Myocyte (in vitro differentiated cells): Measurements from ENCODE around the gene DOCK2. TPM values are rescaled to one million over a fixed set of nuclear protein-coding genes. Genes with fewer than 3 reads are reported as not detected.
"Not testable (repeated sequence)": the region's sequence is repeated elsewhere in the genome, so short reads cannot be mapped to it uniquely, and the experiment has no call there.

ENCODE experiments used
- DNase-seq: peaks from one replicate; pipeline ENCODE4 v3.0.0-alpha.2; 2012; ENCODE audit warnings: low read depth
- total RNA-seq: library from RNA; depleted of rRNA; stranded (reverse); fragments of >200 nt; gene quantifications from 2 replicates; pipeline ENCODE4 v1.2.3, GENCODE V29; 2014

The DOCK2 gene
- total RNA-seq, 1 donor from 2014 or later, result 0.08 TPM

- DNase-seq, result no peak
Observed at GRCh38 chr5:169717288-169717687, 80.2 kb downstream of the DOCK2 start.

GRCh38 chr5:169719360-169720314 is 82.6 kb downstream of the DOCK2 start:
- DNase-seq, result no peak

- no peak for DNase-seq
Observed at GRCh38 chr5:169721771-169722170, 84.7 kb downstream of the DOCK2 start.

GRCh38 chr5:169723103-169723831 is 86.2 kb downstream of the DOCK2 start:
- DNase-seq, result no peak

- DNase-seq, result no peak
Observed at GRCh38 chr5:169724303-169725087, 87.4 kb downstream of the DOCK2 start.

DNA sequence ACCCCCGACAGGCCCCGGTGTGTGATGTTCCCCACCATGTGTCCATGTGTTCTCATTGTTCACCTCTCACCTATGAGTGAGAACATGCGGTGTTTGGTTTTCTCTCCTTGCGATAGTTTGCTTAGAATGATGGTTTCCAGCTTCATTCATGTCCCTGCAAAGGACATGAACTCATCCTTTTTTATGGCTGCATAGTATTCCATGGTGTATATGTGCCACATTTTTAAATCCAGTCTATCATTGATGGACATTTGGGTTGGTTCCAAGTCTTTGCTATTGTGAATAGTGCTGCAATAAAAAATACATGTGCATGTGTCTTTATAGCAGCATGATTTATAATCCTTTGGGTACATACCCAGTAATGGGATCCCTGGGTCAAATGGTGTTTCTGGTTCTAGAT is 88.6 kb downstream of the DOCK2 start:
- DNase-seq, result not testable (repeated sequence)

DNA sequence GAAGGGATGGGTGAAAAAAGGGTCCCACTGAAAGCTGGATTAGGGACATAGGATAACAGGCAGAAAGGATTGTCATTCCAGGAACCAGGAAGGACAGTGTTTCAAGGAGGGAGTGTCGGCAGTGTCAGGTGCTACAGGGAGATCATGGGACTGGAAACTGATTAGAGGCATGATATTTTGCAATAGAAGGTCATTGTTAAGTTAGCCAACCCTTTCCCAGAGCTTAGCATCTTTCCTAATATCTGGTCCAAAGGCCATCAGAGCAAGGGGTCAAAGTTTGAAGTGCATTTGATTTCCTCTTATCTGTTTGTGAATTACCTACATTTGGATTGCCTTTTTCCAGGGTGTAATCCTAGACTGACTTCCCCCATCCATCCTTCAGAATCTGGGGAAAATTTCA is 91.3 kb downstream of the DOCK2 start:
- DNase-seq, result no peak

- no peak for DNase-seq
Observed at GRCh38 chr5:169731221-169731620, 94.1 kb downstream of the DOCK2 start.

DNA sequence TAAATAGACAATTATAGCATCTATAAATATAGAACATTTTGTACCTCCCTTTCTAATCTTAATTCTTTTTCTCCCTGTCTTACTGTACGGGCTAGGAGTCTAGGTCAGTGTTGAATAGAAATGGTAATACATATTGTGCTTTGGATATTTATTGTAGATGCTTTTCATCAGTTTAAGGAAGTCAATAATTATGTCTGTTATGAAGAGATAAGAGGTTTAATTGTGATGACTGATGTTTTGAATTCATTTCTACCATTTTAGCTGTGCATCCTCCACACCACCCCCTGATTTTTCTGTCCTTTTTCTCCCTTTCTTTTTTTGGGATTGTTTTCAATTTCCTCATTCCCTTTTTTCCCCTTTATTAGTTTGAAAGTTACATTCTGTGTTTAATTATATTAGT is 95.8 kb downstream of the DOCK2 start:
- DNase-seq, result no peak

GRCh38 chr5:169735913-169736312 is 98.8 kb downstream of the DOCK2 start:
- DNase-seq, result no peak

DNA sequence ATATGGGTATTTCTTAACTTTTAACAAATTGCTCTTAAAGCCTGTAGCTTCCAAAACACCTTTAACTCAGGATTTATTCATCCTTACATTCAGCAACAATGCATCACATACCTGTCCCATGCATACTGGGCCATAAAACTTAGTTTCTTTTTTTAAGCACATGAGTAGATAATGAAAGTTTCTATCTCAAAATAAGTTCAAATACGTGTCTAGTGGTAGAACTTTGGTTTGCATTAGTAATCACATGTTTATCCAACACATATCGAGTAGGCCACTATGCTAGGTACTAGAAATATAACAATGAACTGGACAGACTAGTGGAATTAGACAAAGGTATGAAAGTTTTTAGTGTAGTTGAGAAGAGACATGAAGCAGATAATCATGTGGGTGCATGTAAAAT is 99.6 kb downstream of the DOCK2 start:
- DNase-seq, result no peak

DNA sequence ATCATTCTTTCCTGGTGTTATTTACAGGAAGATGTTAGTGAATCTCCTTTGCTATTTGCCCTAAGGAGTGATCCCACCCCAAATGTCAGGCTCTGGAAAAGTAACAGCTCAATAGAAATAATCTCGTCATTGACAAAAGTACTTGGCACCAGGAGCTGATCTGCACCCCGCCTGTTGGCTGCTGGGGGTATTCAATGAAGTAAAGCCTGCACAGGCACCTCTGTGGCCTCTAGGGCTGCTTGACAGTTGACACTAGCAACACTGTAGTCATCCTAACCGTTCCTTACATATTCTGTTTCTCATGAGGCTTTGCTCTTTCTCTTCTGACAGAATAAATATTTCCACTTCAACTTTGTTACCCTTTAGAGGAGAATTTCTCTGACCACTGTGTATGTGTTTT is 103.4 kb downstream of the DOCK2 start:
- DNase-seq, result no peak

- peak; percentile 85 for DNase-seq
Observed at GRCh38 chr5:169742771-169743296, 105.8 kb downstream of the DOCK2 start.

- DNase-seq, result no peak
Observed at GRCh38 chr5:169744336-169744735, 107.3 kb downstream of the DOCK2 start.

DNA sequence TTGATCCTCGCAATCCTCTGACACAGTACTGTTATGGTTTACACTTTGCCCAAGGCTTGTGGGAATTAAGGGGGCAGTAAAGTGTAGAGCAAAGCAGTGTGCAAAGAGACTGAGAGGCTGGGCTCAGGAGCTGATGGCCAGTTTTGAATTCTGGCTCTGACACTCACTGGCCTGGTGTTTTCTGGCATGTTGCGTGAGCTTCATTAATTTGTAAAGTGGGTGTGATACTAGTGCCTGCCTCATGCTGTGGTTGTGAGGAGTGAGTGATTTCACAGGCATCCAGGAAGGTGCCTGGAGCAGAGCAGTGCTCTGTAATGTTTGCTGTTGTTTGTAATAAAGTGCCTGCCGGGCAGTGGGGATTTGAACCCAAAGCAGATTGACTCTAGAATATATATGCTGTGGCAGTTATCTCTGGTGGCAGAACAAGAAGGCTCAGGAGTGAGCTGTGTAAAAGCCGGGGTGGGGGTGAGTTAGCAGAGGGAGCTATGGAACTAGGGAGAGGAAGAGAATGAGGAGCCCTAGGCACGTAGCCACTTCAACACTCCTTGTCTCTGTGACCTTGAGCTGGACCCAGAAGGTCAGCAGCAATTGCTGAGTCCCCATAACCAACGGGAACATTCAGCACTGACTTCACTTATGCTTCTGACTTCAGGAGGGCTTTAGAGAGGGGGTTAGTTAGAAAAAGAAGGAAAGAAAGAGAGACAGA is 108.5 kb downstream of the DOCK2 start:
- DNase-seq, result peak; percentile 18

GRCh38 chr5:169746147-169746694 is 109.1 kb downstream of the DOCK2 start:
- DNase-seq, result no peak

GRCh38 chr5:169748174-169748573 is 111.1 kb downstream of the DOCK2 start:
- DNase-seq, result no peak

GRCh38 chr5:169749295-169749694 is 112.2 kb downstream of the DOCK2 start:
- no peak for DNase-seq

GRCh38 chr5:169751490-169751889 is 114.4 kb downstream of the DOCK2 start:
- DNase-seq, result peak; percentile 8

GRCh38 chr5:169752566-169752965 is 115.5 kb downstream of the DOCK2 start:
- not testable (repeated sequence) for DNase-seq
